Measurements from ENCODE around the gene TADA2A. TPM values are rescaled to one million over a fixed set of nuclear protein-coding genes. Genes with fewer than 3 reads are reported as not detected.

TADA2A gene
- total RNA-seq, 1 experiment from 2014 or later = 11.4 TPM

- no peaks in the 10 kb centered on the region for H3K27me3 ChIP-seq (ENCODE audit: control insufficient read depth, insufficient read depth, low read length)
- H3K4me1 ChIP-seq (ENCODE audit: control insufficient read depth, insufficient read depth, low read length) = peaks cover 13% of the 10 kb centered on the region
- peak; percentile 67 for ATAC-seq
- BruUV-seq (replicated peaks) = no TSS peak
- in situ Hi-C loops (cut with HindIII; ENCODE audit: low pct_unique_long_range_greater_than_20kb, low sequenced_read_pairs) (no loop called here), intact Hi-C loops (cut with micrococcal nuclease; ENCODE audit: unreplicated experiment) (no loop called here)
- CTCF ChIA-PET = no interaction called here
- POLR2A ChIA-PET = interaction anchor here (0.6 kb wide), 1 partner anchor 333 kb away, joined by 26 read pairs; no protein-coding TSS in a partner anchor
- no peak for TF ChIP-seq SIN3A (IDR thresholded peaks at IDR 0.05; ENCODE audit: borderline replicate concordance, insufficient read depth, low read depth, low read length)
- TF ChIP-seq TCF7L2 (IDR thresholded peaks at IDR 0.05; ENCODE audit: low read depth, low read length) = no peak
- no peak for TF ChIP-seq CTCF (IDR thresholded peaks at IDR 0.05)
- no peak for TF ChIP-seq REST (IDR thresholded peaks at IDR 0.05; ENCODE audit: insufficient read depth in 1 of 2, low read depth in 2 of 2, low read length in 1 of 2)
- TF ChIP-seq POLR2AphosphoS5 (IDR thresholded peaks at IDR 0.05; ENCODE audit: low read depth, low read length) = no peak
- no peaks in the 10 kb centered on the region for H3K9me3 ChIP-seq (ENCODE audit: control insufficient read depth, insufficient read depth, low read depth, low read length)
- peak overlapping the region; percentile 83 for H3K27ac ChIP-seq (ENCODE audit: low read length)
- H3K36me3 ChIP-seq (ENCODE audit: control insufficient read depth, insufficient read depth, low read length) = no peaks in the 10 kb centered on the region
- H3K4me3 ChIP-seq (ENCODE audit: low read depth in 2 of 2, low read length in 2 of 2) = peak overlapping the region; percentile 75 to 77
- no peak for DNase-seq (ENCODE audit: low read depth, low spot score)
Observed at GRCh38 chr17:37488009-37488604, 81.4 kb downstream of the TADA2A start.

GRCh38 chr17:37488607-37489196, 82.0 kb downstream of the TADA2A start:
- H3K27ac ChIP-seq (ENCODE audit: low read length) = peak overlapping the region; percentile 83
- H3K4me1 ChIP-seq (ENCODE audit: control insufficient read depth, insufficient read depth, low read length) = peaks cover 16% of the 10 kb centered on the region
- ChIA-PET CTCF (no interaction called here), POLR2A (interaction anchor here (0.6 kb wide), 1 partner anchor 333 kb away, joined by 26 read pairs; no protein-coding TSS in a partner anchor)
- no peaks in the 10 kb centered on the region for H3K36me3 ChIP-seq (ENCODE audit: control insufficient read depth, insufficient read depth, low read length)
- in situ Hi-C loops (cut with HindIII; ENCODE audit: low pct_unique_long_range_greater_than_20kb, low sequenced_read_pairs) = no loop called here
- intact Hi-C loops (cut with micrococcal nuclease; ENCODE audit: unreplicated experiment) = no loop called here
- H3K9me3 ChIP-seq (ENCODE audit: control insufficient read depth, insufficient read depth, low read depth, low read length) = no peaks in the 10 kb centered on the region
- BruUV-seq (replicated peaks) = no TSS peak
- TF ChIP-seq REST (IDR thresholded peaks at IDR 0.05; ENCODE audit: insufficient read depth in 1 of 2, low read depth in 2 of 2, low read length in 1 of 2) (no peak), SIN3A (IDR thresholded peaks at IDR 0.05; ENCODE audit: borderline replicate concordance, insufficient read depth, low read depth, low read length) (0 out of 2 replicates have a peak, but pooled peaks have one; percentile 46), TCF7L2 (IDR thresholded peaks at IDR 0.05; ENCODE audit: low read depth, low read length) (no peak), POLR2AphosphoS5 (IDR thresholded peaks at IDR 0.05; ENCODE audit: low read depth, low read length) (no peak)
- peak; percentile 64 for ATAC-seq
- H3K27me3 ChIP-seq (ENCODE audit: control insufficient read depth, insufficient read depth, low read length) = no peaks in the 10 kb centered on the region
- peak; percentile 76 for DNase-seq (ENCODE audit: low read depth, low spot score)
- H3K4me3 ChIP-seq (ENCODE audit: low read depth in 2 of 2, low read length in 2 of 2) = peak overlapping the region; percentile 75 to 77
